ENCODE measurements around the gene CHCHD6. TPM values are rescaled to one million over a fixed set of nuclear protein-coding genes. Genes with fewer than 3 reads are reported as not detected.

Gene CHCHD6
- total RNA-seq, 1 donor from 2014 or later: 15.7 TPM

GRCh38 chr3:126985132-126985985 is 281.3 kb downstream of the CHCHD6 start:
- no peaks in the 10 kb centered on the region for H3K36me3 Mint-ChIP-seq (ENCODE audit: low read depth)
- H3K4me1 Mint-ChIP-seq (ENCODE audit: low read depth): peaks cover 7% of the 10 kb centered on the region
- H3K27me3 Mint-ChIP-seq (ENCODE audit: low read depth): peaks cover 1% of the 10 kb centered on the region
- H3K4me3 Mint-ChIP-seq (ENCODE audit: low read depth): peak overlapping the region; percentile 33
- H3K27ac Mint-ChIP-seq: no peak overlapping the region
- intact Hi-C loops (cut with micrococcal nuclease): loop anchor here (10.0 kb wide), 1 partner anchor 1139 kb away; the partner anchor contains the start of gene RUVBL1
- H3K9me3 Mint-ChIP-seq: no peaks in the 10 kb centered on the region
- no peak for DNase-seq (ENCODE audit: low spot score)

GRCh38 chr3:126986001-126986400 is 282.0 kb downstream of the CHCHD6 start:
- intact Hi-C loops (cut with micrococcal nuclease): loop anchor here (10.0 kb wide), 1 partner anchor 1139 kb away; the partner anchor contains the start of gene RUVBL1
- DNase-seq (ENCODE audit: low spot score): no peak
- no peaks in the 10 kb centered on the region for H3K36me3 Mint-ChIP-seq (ENCODE audit: low read depth)
- no peak overlapping the region for H3K4me3 Mint-ChIP-seq (ENCODE audit: low read depth)
- H3K27me3 Mint-ChIP-seq (ENCODE audit: low read depth): peaks cover 1% of the 10 kb centered on the region
- H3K27ac Mint-ChIP-seq: no peak overlapping the region
- H3K4me1 Mint-ChIP-seq (ENCODE audit: low read depth): peaks cover 7% of the 10 kb centered on the region
- no peaks in the 10 kb centered on the region for H3K9me3 Mint-ChIP-seq

- H3K36me3 Mint-ChIP-seq (ENCODE audit: low read depth): no peaks in the 10 kb centered on the region
- no peaks in the 10 kb centered on the region for H3K9me3 Mint-ChIP-seq
- no peak overlapping the region for H3K27ac Mint-ChIP-seq
- peaks cover 3% of the 10 kb centered on the region for H3K4me1 Mint-ChIP-seq (ENCODE audit: low read depth)
- no peak overlapping the region for H3K4me3 Mint-ChIP-seq (ENCODE audit: low read depth)
- no peak for DNase-seq (ENCODE audit: low spot score)
- intact Hi-C loops (cut with micrococcal nuclease): loop anchor here (10.0 kb wide), 1 partner anchor 1138 kb away; the partner anchor contains the start of gene RUVBL1
- peaks cover 1% of the 10 kb centered on the region for H3K27me3 Mint-ChIP-seq (ENCODE audit: low read depth)
Measured at GRCh38 chr3:126987129-126987528, 283.1 kb downstream of the CHCHD6 start.

- H3K27ac Mint-ChIP-seq: no peak overlapping the region
- no peaks in the 10 kb centered on the region for H3K9me3 Mint-ChIP-seq
- no peak for DNase-seq (ENCODE audit: low spot score)
- H3K4me1 Mint-ChIP-seq (ENCODE audit: low read depth): no peaks in the 10 kb centered on the region
- no peaks in the 10 kb centered on the region for H3K36me3 Mint-ChIP-seq (ENCODE audit: low read depth)
- intact Hi-C loops (cut with micrococcal nuclease): loop anchor here (10.0 kb wide), 1 partner anchor 1137 kb away; the partner anchor contains the start of gene RUVBL1
- no peak overlapping the region for H3K4me3 Mint-ChIP-seq (ENCODE audit: low read depth)
- H3K27me3 Mint-ChIP-seq (ENCODE audit: low read depth): peaks cover 1% of the 10 kb centered on the region
Measured at GRCh38 chr3:126987596-126987995, 283.6 kb downstream of the CHCHD6 start.

GRCh38 chr3:126988451-126989021 is 284.5 kb downstream of the CHCHD6 start:
- Mint-ChIP-seq H3K27ac (no peak overlapping the region), H3K9me3 (no peaks in the 10 kb centered on the region), H3K4me3 (ENCODE audit: low read depth) (no peak overlapping the region), H3K36me3 (ENCODE audit: low read depth) (no peaks in the 10 kb centered on the region), H3K4me1 (ENCODE audit: low read depth) (no peaks in the 10 kb centered on the region), H3K27me3 (ENCODE audit: low read depth) (peaks cover 1% of the 10 kb centered on the region)
- DNase-seq (ENCODE audit: low spot score): no peak
- intact Hi-C loops (cut with micrococcal nuclease): loop anchor here (10.0 kb wide), 1 partner anchor 1136 kb away; the partner anchor contains the start of gene RUVBL1

- H3K4me3 Mint-ChIP-seq (ENCODE audit: low read depth): no peak overlapping the region
- DNase-seq (ENCODE audit: low spot score): no peak
- no peaks in the 10 kb centered on the region for H3K9me3 Mint-ChIP-seq
- H3K27ac Mint-ChIP-seq: no peak overlapping the region
- intact Hi-C loops (cut with micrococcal nuclease): loop anchor here (10.0 kb wide), 1 partner anchor 1135 kb away; the partner anchor contains the start of gene RUVBL1
- H3K27me3 Mint-ChIP-seq (ENCODE audit: low read depth): peaks cover 1% of the 10 kb centered on the region
- no peaks in the 10 kb centered on the region for H3K36me3 Mint-ChIP-seq (ENCODE audit: low read depth)
- H3K4me1 Mint-ChIP-seq (ENCODE audit: low read depth): no peaks in the 10 kb centered on the region
Measured at GRCh38 chr3:126989316-126990023, 285.4 kb downstream of the CHCHD6 start.

GRCh38 chr3:126990024-126990700 is 286.1 kb downstream of the CHCHD6 start:
- Mint-ChIP-seq H3K36me3 (ENCODE audit: low read depth) (no peaks in the 10 kb centered on the region), H3K4me1 (ENCODE audit: low read depth) (no peaks in the 10 kb centered on the region), H3K4me3 (ENCODE audit: low read depth) (no peak overlapping the region), H3K27ac (no peak overlapping the region), H3K27me3 (ENCODE audit: low read depth) (peaks cover 1% of the 10 kb centered on the region), H3K9me3 (no peaks in the 10 kb centered on the region)
- intact Hi-C loops (cut with micrococcal nuclease): no loop called here
- DNase-seq (ENCODE audit: low spot score): no peak

- H3K36me3 Mint-ChIP-seq (ENCODE audit: low read depth): no peaks in the 10 kb centered on the region
- no peak overlapping the region for H3K27ac Mint-ChIP-seq
- no peak for DNase-seq (ENCODE audit: low spot score)
- no peak overlapping the region for H3K4me3 Mint-ChIP-seq (ENCODE audit: low read depth)
- H3K4me1 Mint-ChIP-seq (ENCODE audit: low read depth): no peaks in the 10 kb centered on the region
- no peaks in the 10 kb centered on the region for H3K9me3 Mint-ChIP-seq
- intact Hi-C loops (cut with micrococcal nuclease): no loop called here
- H3K27me3 Mint-ChIP-seq (ENCODE audit: low read depth): no peaks in the 10 kb centered on the region
Measured at GRCh38 chr3:126990890-126991289, 286.9 kb downstream of the CHCHD6 start.

GRCh38 chr3:126991366-126992200 is 287.5 kb downstream of the CHCHD6 start:
- Mint-ChIP-seq H3K4me3 (ENCODE audit: low read depth) (no peak overlapping the region), H3K27ac (no peak overlapping the region)
- intact Hi-C loops (cut with micrococcal nuclease): no loop called here

GRCh38 chr3:126992216-126992615 is 288.2 kb downstream of the CHCHD6 start:
- intact Hi-C loops (cut with micrococcal nuclease): no loop called here
- Mint-ChIP-seq H3K36me3 (ENCODE audit: low read depth) (no peaks in the 10 kb centered on the region), H3K27ac (no peak overlapping the region), H3K27me3 (ENCODE audit: low read depth) (no peaks in the 10 kb centered on the region), H3K4me1 (ENCODE audit: low read depth) (no peaks in the 10 kb centered on the region), H3K4me3 (ENCODE audit: low read depth) (no peak overlapping the region), H3K9me3 (no peaks in the 10 kb centered on the region)
- DNase-seq (ENCODE audit: low spot score): no peak

More at GRCh38 chr3:126991366-126992200, 287.5 kb downstream of the CHCHD6 start:
- DNase-seq (ENCODE audit: low spot score): no peak
- Mint-ChIP-seq H3K36me3 (ENCODE audit: low read depth) (no peaks in the 10 kb centered on the region), H3K27me3 (ENCODE audit: low read depth) (no peaks in the 10 kb centered on the region), H3K9me3 (no peaks in the 10 kb centered on the region), H3K4me1 (ENCODE audit: low read depth) (no peaks in the 10 kb centered on the region)

- no peak overlapping the region for H3K27ac Mint-ChIP-seq
- DNase-seq (ENCODE audit: low spot score): no peak
- H3K9me3 Mint-ChIP-seq: no peaks in the 10 kb centered on the region
- intact Hi-C loops (cut with micrococcal nuclease): no loop called here
- H3K36me3 Mint-ChIP-seq (ENCODE audit: low read depth): no peaks in the 10 kb centered on the region
- no peaks in the 10 kb centered on the region for H3K4me1 Mint-ChIP-seq (ENCODE audit: low read depth)
- no peaks in the 10 kb centered on the region for H3K27me3 Mint-ChIP-seq (ENCODE audit: low read depth)
- no peak overlapping the region for H3K4me3 Mint-ChIP-seq (ENCODE audit: low read depth)
Measured at GRCh38 chr3:126992776-126993175, 288.7 kb downstream of the CHCHD6 start.

Data from activated T-helper 2 cell treated with anti-CD3 and anti-CD28 coated beads, Interferon-gamma antibody, Interleukin-2, Interleukin-4, amounts not matched to agents 10 μg/mL and 5 μg/mL and 100 μg/mL, durations not matched to agents 14 hours and 24 hours and 36 hours (primary cell).